Measurements from ENCODE around the gene ANKRD9. TPM values are rescaled to one million over a fixed set of nuclear protein-coding genes. Genes with fewer than 3 reads are reported as not detected.

Gene ANKRD9
- total RNA-seq, 1 experiment from 2014 or later = 29.8 TPM

DNA sequence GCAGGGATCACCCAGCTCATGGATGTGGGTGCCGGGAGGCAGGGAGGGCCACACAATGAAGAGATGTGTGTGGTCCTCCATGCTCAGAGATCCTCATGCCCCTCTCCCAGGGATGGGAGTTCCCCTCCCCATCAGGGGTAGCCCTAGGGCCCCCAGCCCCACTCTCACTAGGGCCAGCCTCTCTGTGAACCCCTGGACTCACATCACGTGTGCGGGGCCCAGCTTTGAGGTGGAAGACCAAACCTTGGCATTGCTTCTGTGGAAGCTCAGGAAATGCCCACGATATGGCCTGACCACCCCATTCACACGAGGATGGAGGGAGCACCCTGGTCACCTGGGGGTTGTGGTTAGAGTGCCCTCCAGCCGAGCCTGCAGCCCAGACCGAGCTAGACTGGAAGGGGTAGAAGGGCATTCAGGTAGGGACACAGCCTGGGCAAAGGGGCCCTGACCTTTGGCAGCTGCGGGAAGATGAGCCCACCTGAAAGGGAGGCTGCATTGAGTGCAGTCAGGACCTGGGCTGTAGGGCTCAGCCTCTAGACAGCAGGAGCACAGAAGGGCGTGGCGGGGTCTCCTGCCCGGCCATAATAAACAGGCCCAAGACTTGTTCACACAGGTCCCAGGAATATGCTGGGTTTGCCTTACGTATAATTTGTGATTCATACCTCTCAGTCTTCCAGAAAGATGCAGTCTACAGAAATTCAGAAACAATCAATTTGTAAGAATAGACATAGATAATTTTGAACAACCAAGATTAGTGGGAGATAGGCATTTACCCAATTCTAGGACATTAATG lies 48.1 kb upstream of the ANKRD9 start:
- Histone ChIP-seq H3K23ac (ENCODE audit: insufficient read length, low read depth, low read length) (no peak overlapping the region), H2AFZ (ENCODE audit: low read length) (no peak overlapping the region), H3K79me1 (ENCODE audit: insufficient read depth, low read depth, low read length, poor library complexity, severe bottlenecking) (no peaks in the 10 kb centered on the region), H2BK12ac (ENCODE audit: insufficient read length, low read depth, low read length) (no peak overlapping the region), H2BK5ac (ENCODE audit: insufficient read length, low read length) (no peak overlapping the region), H3K9me3 (ENCODE audit: control insufficient read depth, low read depth, low read length) (no peaks in the 10 kb centered on the region), H3K79me2 (ENCODE audit: insufficient read depth, low read length) (no peaks in the 10 kb centered on the region), H3K18ac (ENCODE audit: insufficient read length, low read depth, low read length) (no peak overlapping the region), H2AK5ac (ENCODE audit: insufficient read length, low read length) (no peak overlapping the region), H2BK120ac (ENCODE audit: low read depth, low read length, poor library complexity, severe bottlenecking) (no peak overlapping the region), H3K23me2 (ENCODE audit: insufficient read length, low read depth, low read length, poor library complexity, severe bottlenecking) (peaks cover 7% of the 10 kb centered on the region), H4K91ac (ENCODE audit: insufficient read length, low read depth, low read length) (no peak overlapping the region), H2BK20ac (ENCODE audit: low read depth, low read length, poor library complexity, severe bottlenecking) (no peak overlapping the region), H3K27me3 (ENCODE audit: insufficient read depth, low read length) (no peaks in the 10 kb centered on the region), H4K20me1 (ENCODE audit: control insufficient read depth, insufficient read depth, insufficient read length) (no peaks in the 10 kb centered on the region), H3K4ac (ENCODE audit: low read depth, low read length) (no peak overlapping the region), H3K9ac (ENCODE audit: extremely low read depth, insufficient read length, low read length) (no peak overlapping the region), H3K56ac (ENCODE audit: insufficient read length, low read depth, low read length) (no peak overlapping the region), H3K4me2 (ENCODE audit: insufficient read depth, insufficient read length, low read length) (no peak overlapping the region), H3T11ph (ENCODE audit: low read length) (no peak overlapping the region), H2BK15ac (ENCODE audit: low read depth, low read length) (no peak overlapping the region), H3K14ac (ENCODE audit: insufficient read depth, low read length) (no peak overlapping the region), H3K4me1 (ENCODE audit: insufficient read depth, low read length) (no peaks in the 10 kb centered on the region), H3K27ac (ENCODE audit: insufficient read length, low read depth, low read length) (no peak overlapping the region), H4K5ac (ENCODE audit: insufficient read length, low read depth, low read length) (no peak overlapping the region), H4K8ac (replicated peaks; ENCODE audit: insufficient read length, low read depth, low read length) (no peak overlapping the region)
- DNase-seq = no peak
- Mint-ChIP-seq H3K9me3 (no peaks in the 10 kb centered on the region), H3K27ac (no peak overlapping the region), H3K4me3 (no peak overlapping the region), H3K4me1 (0 out of 4 replicates have a peak, but pooled peaks cover 2% of the 10 kb centered on the region in 2 experiments), H3K36me3 (ENCODE audit: insufficient read depth in 1 of 3, low read depth in 3 of 3) (no peaks in the 10 kb centered on the region), H3K27me3 (ENCODE audit: low read depth) (no peaks in the 10 kb centered on the region; the same call in 1 of the 2 replicates)
- WGBS (ENCODE audit: extremely low coverage, insufficient read length, low lambda C conversion rate) = no CpG with 5 or more reads among the region's 12 CpGs
- TF ChIP-seq, protein P1, sequence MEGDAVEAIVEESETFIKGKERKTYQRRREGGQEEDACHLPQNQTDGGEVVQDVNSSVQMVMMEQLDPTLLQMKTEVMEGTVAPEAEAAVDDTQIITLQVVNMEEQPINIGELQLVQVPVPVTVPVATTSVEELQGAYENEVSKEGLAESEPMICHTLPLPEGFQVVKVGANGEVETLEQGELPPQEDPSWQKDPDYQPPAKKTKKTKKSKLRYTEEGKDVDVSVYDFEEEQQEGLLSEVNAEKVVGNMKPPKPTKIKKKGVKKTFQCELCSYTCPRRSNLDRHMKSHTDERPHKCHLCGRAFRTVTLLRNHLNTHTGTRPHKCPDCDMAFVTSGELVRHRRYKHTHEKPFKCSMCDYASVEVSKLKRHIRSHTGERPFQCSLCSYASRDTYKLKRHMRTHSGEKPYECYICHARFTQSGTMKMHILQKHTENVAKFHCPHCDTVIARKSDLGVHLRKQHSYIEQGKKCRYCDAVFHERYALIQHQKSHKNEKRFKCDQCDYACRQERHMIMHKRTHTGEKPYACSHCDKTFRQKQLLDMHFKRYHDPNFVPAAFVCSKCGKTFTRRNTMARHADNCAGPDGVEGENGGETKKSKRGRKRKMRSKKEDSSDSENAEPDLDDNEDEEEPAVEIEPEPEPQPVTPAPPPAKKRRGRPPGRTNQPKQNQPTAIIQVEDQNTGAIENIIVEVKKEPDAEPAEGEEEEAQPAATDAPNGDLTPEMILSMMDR (conservative IDR thresholded peaks at IDR 0.05) = no peak

Measured in H9 (cell line).